H9 (cell line): ENCODE data around the gene TMEM121. TPM values are rescaled to one million over a fixed set of nuclear protein-coding genes. Genes with fewer than 3 reads are reported as not detected.

ENCODE experiments used
- DNase-seq: peaks from one replicate; pipeline ENCODE4 v3.0.0-alpha.2; 2017
- H2AFZ ChIP-seq: one replicate; pipeline ENCODE4 v1.6.1; 2013; ENCODE audit warnings: mild to moderate bottlenecking, low read length, control low read depth, moderate library complexity
- H2AK5ac ChIP-seq: 2 replicates; pipeline ENCODE4 v1.6.1; 2013; ENCODE audit warnings: low read length, control low read depth, mixed read lengths; ENCODE audit not compliant: insufficient read length
- H2BK120ac ChIP-seq: one replicate; pipeline ENCODE4 v1.6.1; 2013; ENCODE audit warnings: low read depth, mild to moderate bottlenecking, low read length, control low read depth, inconsistent platforms; ENCODE audit not compliant: poor library complexity, severe bottlenecking
- H2BK12ac ChIP-seq: 2 replicates; pipeline ENCODE4 v1.6.1; 2013; ENCODE audit warnings: low read length, control low read depth, mixed read lengths, low read depth; ENCODE audit not compliant: insufficient read length
- H2BK15ac ChIP-seq: 2 replicates; pipeline ENCODE4 v1.6.1; 2013; ENCODE audit warnings: low read depth, low read length, control low read depth
- H2BK20ac ChIP-seq: one replicate; pipeline ENCODE4 v1.6.1; 2013; ENCODE audit warnings: low read depth, mild to moderate bottlenecking, low read length, control low read depth, inconsistent platforms; ENCODE audit not compliant: poor library complexity, severe bottlenecking
- H2BK5ac ChIP-seq: 2 replicates; pipeline ENCODE4 v1.6.1; 2013; ENCODE audit warnings: low read length, control low read depth, mixed read lengths; ENCODE audit not compliant: insufficient read length
- H3K14ac ChIP-seq: 2 replicates; pipeline ENCODE4 v1.6.1; 2013; ENCODE audit warnings: low read length, control low read depth; ENCODE audit not compliant: insufficient read depth
- H3K18ac ChIP-seq: 2 replicates; pipeline ENCODE4 v1.6.1; 2013; ENCODE audit warnings: low read depth, mild to moderate bottlenecking, mixed read lengths, low read length, control low read depth; ENCODE audit not compliant: insufficient read length
- H3K23ac ChIP-seq: 2 replicates; pipeline ENCODE4 v1.6.1; 2013; ENCODE audit warnings: low read length, control low read depth, mixed read lengths, low read depth; ENCODE audit not compliant: insufficient read length
- H3K23me2 ChIP-seq: 2 replicates; pipeline ENCODE4 v1.6.1; 2013; ENCODE audit warnings: low read depth, mild to moderate bottlenecking, mixed read lengths, low read length, control low read depth; ENCODE audit not compliant: insufficient read length, poor library complexity, severe bottlenecking
- H3K27ac ChIP-seq: 2 replicates; pipeline ENCODE4 v1.5.1; 2013; ENCODE audit warnings: low read length, control low read depth, mixed read lengths, low read depth; ENCODE audit not compliant: insufficient read length
- H3K27me3 ChIP-seq: 2 replicates; pipeline ENCODE4 v1.6.1; 2013; ENCODE audit warnings: low read length, control low read depth, inconsistent platforms; ENCODE audit not compliant: insufficient read depth
- H3K4ac ChIP-seq: 2 replicates; pipeline ENCODE4 v1.6.1; 2013; ENCODE audit warnings: low read depth, mild to moderate bottlenecking, control low read depth, inconsistent platforms, low read length, moderate library complexity
- H3K4me1 ChIP-seq: 2 replicates; pipeline ENCODE4 v1.6.1; 2013; ENCODE audit warnings: low read length, control low read depth, inconsistent platforms; ENCODE audit not compliant: insufficient read depth
- H3K4me2 ChIP-seq: 2 replicates; pipeline ENCODE4 v1.6.1; 2013; ENCODE audit warnings: low read length, control low read depth, mixed read lengths; ENCODE audit not compliant: insufficient read length, insufficient read depth
- H3K56ac ChIP-seq: 2 replicates; pipeline ENCODE4 v1.6.1; 2013; ENCODE audit warnings: low read depth, mild to moderate bottlenecking, mixed read lengths, low read length, control low read depth; ENCODE audit not compliant: insufficient read length
- H3K79me1 ChIP-seq: 2 replicates; pipeline ENCODE4 v1.6.1; 2013; ENCODE audit warnings: low read depth, mild to moderate bottlenecking, moderate library complexity, low read length, control low read depth, inconsistent platforms; ENCODE audit not compliant: insufficient read depth, poor library complexity, severe bottlenecking
- H3K79me2 ChIP-seq: 2 replicates; pipeline ENCODE4 v1.6.1; 2013; ENCODE audit warnings: low read length, control low read depth, inconsistent platforms; ENCODE audit not compliant: insufficient read depth
- H3K9ac ChIP-seq: 2 replicates; pipeline ENCODE4 v1.6.1; 2013; ENCODE audit warnings: low read length, control low read depth, mixed read lengths; ENCODE audit not compliant: insufficient read length; ENCODE audit errors: extremely low read depth
- H3K9me3 ChIP-seq: one replicate; pipeline ENCODE4 v1.6.1; 2013; ENCODE audit warnings: low read depth, low read length, inconsistent platforms; ENCODE audit not compliant: control insufficient read depth
- H3T11ph ChIP-seq: one replicate; pipeline ENCODE4 v1.6.1; 2013; ENCODE audit warnings: mild to moderate bottlenecking, low read length, control low read depth, inconsistent platforms
- H4K20me1 ChIP-seq: one replicate; pipeline ENCODE4 v1.6.1; 2013; ENCODE audit not compliant: control insufficient read depth, insufficient read length, insufficient read depth
- H4K5ac ChIP-seq: 2 replicates; pipeline ENCODE4 v1.6.1; 2013; ENCODE audit warnings: low read depth, mild to moderate bottlenecking, mixed read lengths, low read length, control low read depth; ENCODE audit not compliant: insufficient read length
- H4K8ac ChIP-seq: replicated peaks from 2 replicates; pipeline ENCODE4 v1.6.1; 2013; ENCODE audit warnings: low read length, control low read depth, mixed read lengths, low read depth; ENCODE audit not compliant: insufficient read length
- H4K91ac ChIP-seq: 2 replicates; pipeline ENCODE4 v1.6.1; 2013; ENCODE audit warnings: low read depth, mild to moderate bottlenecking, moderate library complexity, mixed read lengths, low read length, control low read depth; ENCODE audit not compliant: insufficient read length
- H3K27ac Mint-ChIP-seq, 3 experiments: 2 replicates in 2 of 3; 3 replicates in 1 of 3; pipeline ENCODE4 v1.8.0; 2020 to 2021; ENCODE audit warnings: mixed read lengths in 3 of 3, mild to moderate bottlenecking in 1 of 3, moderate library complexity in 1 of 3
- H3K27me3 Mint-ChIP-seq: 2 replicates; pipeline ENCODE4 v1.8.0; 2021; ENCODE audit warnings: low read depth, mild to moderate bottlenecking, moderate library complexity, mixed read lengths
- H3K36me3 Mint-ChIP-seq, 3 experiments: 2 replicates in 2 of 3; 3 replicates in 1 of 3; pipeline ENCODE4 v1.8.0; 2020 to 2021; ENCODE audit warnings: low read depth in 3 of 3, mixed read lengths in 3 of 3; ENCODE audit not compliant: insufficient read depth in 1 of 3
- H3K4me1 Mint-ChIP-seq, 2 experiments: 2 replicates each; pipeline ENCODE4 v1.8.0; 2020; ENCODE audit warnings: mixed read lengths in 2 of 2
- H3K4me3 Mint-ChIP-seq, 2 experiments: 2 replicates in 1 of 2; 3 replicates in 1 of 2; pipeline ENCODE4 v1.8.0; 2020 to 2021; ENCODE audit warnings: mild to moderate bottlenecking in 2 of 2, mixed read lengths in 2 of 2, moderate library complexity in 1 of 2
- H3K9me3 Mint-ChIP-seq, 2 experiments: 2 replicates in 1 of 2; 3 replicates in 1 of 2; pipeline ENCODE4 v1.8.0; 2020; ENCODE audit warnings: mild to moderate bottlenecking in 2 of 2, mixed read lengths in 2 of 2, moderate library complexity in 1 of 2
- CTCF ChIP-seq: fragments of 200-600 bp; sonication (generic); conservative IDR thresholded peaks from 3 replicates; pipeline ENCODE4 v1.8.0; 2021; ENCODE audit warnings: antibody characterized with exemption, mild to moderate bottlenecking
- WGBS: extraction: QIAGEN DNeasy Blood & Tissue Kit; methylation state at CpG from one replicate; pipeline ENCODE4 v1.1.7; 2013; ENCODE audit warnings: missing lambda C conversion rate, low lambda C conversion rate, mixed read lengths; ENCODE audit not compliant: insufficient read length; ENCODE audit errors: extremely low coverage; 5-methylcytosine and 5-hydroxymethylcytosine counted together
- total RNA-seq: library from RNA; stranded (reverse); gene quantifications from 2 replicates; pipeline ENCODE4 v1.2.1, GENCODE V29; 2021

TMEM121 gene
- total RNA-seq, 1 experiment from 2014 or later: 2.6 TPM

- no peaks in the 10 kb centered on the region; the same call in 1 of the 2 replicates for H3K4me1 ChIP-seq
- H4K8ac ChIP-seq: no peak overlapping the region
- no peak overlapping the region for H3K14ac ChIP-seq
- H3K79me1 ChIP-seq: no peaks in the 10 kb centered on the region
- peaks cover 11 to 36% of the 10 kb centered on the region in 2 experiments for H3K4me1 Mint-ChIP-seq
- no peak overlapping the region for H3K4ac ChIP-seq
- H3K27ac Mint-ChIP-seq: no peak overlapping the region
- no peaks in the 10 kb centered on the region for H3K36me3 Mint-ChIP-seq
- WGBS: no CpG with 5 or more reads among the region's 81 CpGs
- H2BK12ac ChIP-seq: no peak overlapping the region
- H3K4me2 ChIP-seq: peak overlapping the region; percentile 32
- H2AFZ ChIP-seq: no peak overlapping the region
- peaks cover 36% of the 10 kb centered on the region for H3K27me3 ChIP-seq
- H3K27ac ChIP-seq: no peak overlapping the region
- H2BK20ac ChIP-seq: no peak overlapping the region
- H2BK15ac ChIP-seq: no peak overlapping the region
- no peak overlapping the region for H4K91ac ChIP-seq
- no peak overlapping the region for H3K23ac ChIP-seq
- no peak overlapping the region for H4K5ac ChIP-seq
- no peak overlapping the region for H3K56ac ChIP-seq
- no peak for DNase-seq
- peaks cover 12% of the 10 kb centered on the region for H3K23me2 ChIP-seq
- H3K9me3 ChIP-seq: no peaks in the 10 kb centered on the region
- no peaks in the 10 kb centered on the region for H4K20me1 ChIP-seq
- H2BK120ac ChIP-seq: no peak overlapping the region
- H3K27me3 Mint-ChIP-seq: peaks cover 75% of the 10 kb centered on the region
- no peaks in the 10 kb centered on the region for H3K79me2 ChIP-seq
- no peak overlapping the region for H2BK5ac ChIP-seq
- peaks cover 0 to 3% of the 10 kb centered on the region in 2 experiments; a peak in 1 of 5 replicates for H3K9me3 Mint-ChIP-seq
- no peak for TF ChIP-seq CTCF
- H2AK5ac ChIP-seq: no peak overlapping the region
- H3T11ph ChIP-seq: no peak overlapping the region
- peak overlapping the region in 1 of 2 experiments; percentile 70; a peak in 1 of 5 replicates for H3K4me3 Mint-ChIP-seq
- H3K18ac ChIP-seq: no peak overlapping the region
- no peak overlapping the region for H3K9ac ChIP-seq
These were observed 47.8 kb upstream of the TMEM121 start for GRCh38 chr14:105478398-105479251.
